Neural cell (in vitro differentiated cells): ENCODE results near the gene ATG4D. TPM values are rescaled to one million over a fixed set of nuclear protein-coding genes. Genes with fewer than 3 reads are reported as not detected.

Experiments
- H2AFZ ChIP-seq: fragments of 200-600, 300-800 bp; sonication (generic), shearing (Covaris generic); 2 replicates; pipeline ENCODE4 v1.6.0; 2014; ENCODE audit warnings: low read depth, mild to moderate bottlenecking, antibody characterized with exemption, low read length, moderate library complexity
- H3F3A ChIP-seq: fragments of 200-600 bp; shearing (Covaris generic); 2 replicates; pipeline ENCODE4 v1.6.1; 2016; ENCODE audit warnings: mild to moderate bottlenecking, moderate library complexity, mixed read lengths, antibody characterized with exemption, low read length; ENCODE audit not compliant: insufficient read depth, poor library complexity, severe bottlenecking
- H3K27ac ChIP-seq: fragments of 200-600, 300-800 bp; sonication (generic), shearing (Covaris generic); 2 replicates; pipeline ENCODE4 v1.5.1; 2014; ENCODE audit warnings: mild to moderate bottlenecking, low read length, moderate library complexity
- H3K27me3 ChIP-seq: fragments of 300-800, 200-600 bp; sonication (generic), shearing (Covaris generic); 2 replicates; pipeline ENCODE4 v1.6.0; 2014; ENCODE audit warnings: mild to moderate bottlenecking, low read depth, low read length, moderate library complexity; ENCODE audit not compliant: insufficient read depth
- H3K36me3 ChIP-seq: fragments of 300-800, 200-600 bp; sonication (generic), shearing (Covaris generic); 2 replicates; pipeline ENCODE4 v1.5.1; 2014; ENCODE audit warnings: mild to moderate bottlenecking, antibody characterized with exemption, low read length, moderate library complexity; ENCODE audit not compliant: insufficient read depth
- H3K4me2 ChIP-seq: fragments of 300-800, 200-600 bp; sonication (generic), shearing (Covaris generic); 2 replicates; pipeline ENCODE4 v1.6.0; 2014; ENCODE audit warnings: mild to moderate bottlenecking, low read length
- H3K4me3 ChIP-seq: fragments of 300-800, 200-600 bp; sonication (generic), shearing (Covaris generic); 2 replicates; pipeline ENCODE4 v1.5.1; 2014; ENCODE audit warnings: mild to moderate bottlenecking, low read length, moderate library complexity
- H3K79me2 ChIP-seq: fragments of 200-600 bp; shearing (Covaris generic); replicated peaks from 2 replicates; pipeline ENCODE4 v1.6.0; 2014; ENCODE audit warnings: mild to moderate bottlenecking, low read length, moderate library complexity; ENCODE audit not compliant: insufficient read depth
- H3K9ac ChIP-seq: fragments of 300-800, 200-600 bp; sonication (generic), shearing (Covaris generic); 2 replicates; pipeline ENCODE4 v1.6.1; 2016; ENCODE audit warnings: mild to moderate bottlenecking, low read length, mixed read lengths
- H3K9me2 ChIP-seq: fragments of 200-600 bp; shearing (Covaris generic); 2 replicates; pipeline ENCODE4 v1.6.1; 2016; ENCODE audit warnings: mild to moderate bottlenecking, low read length, mixed read lengths; ENCODE audit not compliant: insufficient read depth
- H3K9me3 ChIP-seq: fragments of 200-600, 300-800 bp; sonication (generic), shearing (Covaris generic); 2 replicates; pipeline ENCODE4 v1.6.1; 2016; ENCODE audit warnings: mild to moderate bottlenecking, mixed run types, low read length, moderate library complexity, mixed read lengths
- H4K20me1 ChIP-seq: fragments of 200-600 bp; shearing (Covaris generic); 2 replicates; pipeline ENCODE4 v1.6.1; 2016; ENCODE audit warnings: mild to moderate bottlenecking, mixed run types; ENCODE audit not compliant: insufficient read depth
- EP300 ChIP-seq: fragments of 450-650 bp; conservative IDR thresholded peaks from 2 replicates; pipeline ENCODE4 v1.6.1; 2014; ENCODE audit warnings: antibody characterized with exemption, mild to moderate bottlenecking, moderate library complexity; ENCODE audit not compliant: poor library complexity, severe bottlenecking
- EZH2 ChIP-seq: fragments of 200-600, 300-800 bp; shearing (Covaris generic), sonication (generic); IDR thresholded peaks from 2 replicates; pipeline ENCODE4 v1.6.1; 2014; ENCODE audit warnings: antibody characterized with exemption, low read length, borderline replicate concordance, mild to moderate bottlenecking; ENCODE audit not compliant: insufficient read depth, poor library complexity, severe bottlenecking
- MXI1 ChIP-seq: fragments of 450-650 bp; conservative IDR thresholded peaks from 2 replicates; pipeline ENCODE4 v1.6.1; 2014; ENCODE audit warnings: antibody characterized with exemption, mild to moderate bottlenecking; ENCODE audit not compliant: poor library complexity, severe bottlenecking
- POLR2AphosphoS5 ChIP-seq: IDR thresholded peaks from 2 replicates; pipeline ENCODE4 v1.6.1; 2012
- RAD21 ChIP-seq: fragments of 450-650 bp; conservative IDR thresholded peaks from 2 replicates; pipeline ENCODE4 v1.6.1; 2014; ENCODE audit warnings: antibody characterized with exemption, mild to moderate bottlenecking, moderate library complexity
- SMC3 ChIP-seq: fragments of 450-650 bp; conservative IDR thresholded peaks from 2 replicates; pipeline ENCODE4 v1.6.1; 2014; ENCODE audit warnings: antibody characterized with exemption, mild to moderate bottlenecking, moderate library complexity; ENCODE audit not compliant: poor library complexity
- TAF1 ChIP-seq: IDR thresholded peaks from 2 replicates; pipeline ENCODE4 v1.6.1; 2012; ENCODE audit warnings: low read depth
- polyA plus RNA-seq: library from polyadenylated mRNA; depleted of rRNA; stranded (reverse); fragments of >200 nt; gene quantifications from 2 replicates; pipeline ENCODE4 v1.2.3, GENCODE V29; 2014
- TF ChIP-seq, protein P1 (sequence below): IDR thresholded peaks from 2 replicates; pipeline ENCODE4 v1.6.1; 2012; ENCODE audit warnings: borderline replicate concordance
- TF ChIP-seq, protein P2 (sequence below): fragments of 450-650 bp; IDR thresholded peaks from 2 replicates; pipeline ENCODE4 v1.5.1; 2014; ENCODE audit warnings: antibody characterized with exemption, mild to moderate bottlenecking, moderate library complexity; ENCODE audit not compliant: poor library complexity, severe bottlenecking

Gene ATG4D
- polyA plus RNA-seq, 1 donor from 2014 or later = 50.2 TPM

DNA sequence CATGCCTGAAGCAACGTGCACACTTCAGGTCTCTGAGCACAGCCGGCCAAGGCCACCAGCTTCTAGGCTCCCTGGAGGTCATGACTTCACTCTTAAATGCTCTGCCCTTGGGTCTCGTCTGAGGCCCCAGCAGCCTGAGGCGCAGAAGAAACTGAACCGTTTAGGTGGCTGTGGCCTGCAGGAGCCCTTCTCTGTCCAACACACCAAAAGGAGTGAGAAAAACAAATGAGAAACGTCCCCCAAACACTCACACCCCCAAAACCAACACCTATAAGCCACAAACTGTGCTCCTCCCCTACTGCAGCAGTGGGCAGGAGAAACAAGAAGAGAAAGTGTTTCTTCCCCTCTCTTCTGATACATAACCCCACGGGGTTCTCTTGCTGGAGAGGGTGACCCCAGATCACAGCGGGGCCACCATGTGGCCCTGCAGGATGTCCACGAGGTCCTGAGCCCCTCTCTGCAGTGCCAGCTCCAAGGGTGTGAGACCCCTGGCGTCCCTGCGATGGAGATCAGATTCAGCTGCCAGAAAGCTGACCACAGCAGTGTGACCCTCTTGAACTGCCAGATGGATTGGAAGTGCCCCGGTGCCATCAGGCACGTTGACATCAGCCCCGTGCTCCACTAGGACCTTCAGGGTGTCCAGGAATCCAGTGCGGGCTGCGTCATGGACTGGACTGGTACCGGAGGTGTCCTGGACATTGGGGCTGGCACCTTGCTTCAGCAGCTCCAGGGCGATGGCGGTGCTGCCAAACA is 23.1 kb downstream of the ATG4D start:
- H3K36me3 ChIP-seq = no peaks in the 10 kb centered on the region
- no peaks in the 10 kb centered on the region for H4K20me1 ChIP-seq
- no peaks in the 10 kb centered on the region for H3K9me2 ChIP-seq
- no peaks in the 10 kb centered on the region for H3F3A ChIP-seq
- no peak overlapping the region for H2AFZ ChIP-seq
- peaks cover 19% of the 10 kb centered on the region for H3K79me2 ChIP-seq
- H3K9me3 ChIP-seq = no peaks in the 10 kb centered on the region
- H3K4me2 ChIP-seq = peak overlapping the region; percentile 91
- peak overlapping the region; percentile 88 for H3K27ac ChIP-seq
- H3K4me3 ChIP-seq = peak overlapping the region; percentile 92
- no peak for TF ChIP-seq RAD21
- TF ChIP-seq, protein P1, sequence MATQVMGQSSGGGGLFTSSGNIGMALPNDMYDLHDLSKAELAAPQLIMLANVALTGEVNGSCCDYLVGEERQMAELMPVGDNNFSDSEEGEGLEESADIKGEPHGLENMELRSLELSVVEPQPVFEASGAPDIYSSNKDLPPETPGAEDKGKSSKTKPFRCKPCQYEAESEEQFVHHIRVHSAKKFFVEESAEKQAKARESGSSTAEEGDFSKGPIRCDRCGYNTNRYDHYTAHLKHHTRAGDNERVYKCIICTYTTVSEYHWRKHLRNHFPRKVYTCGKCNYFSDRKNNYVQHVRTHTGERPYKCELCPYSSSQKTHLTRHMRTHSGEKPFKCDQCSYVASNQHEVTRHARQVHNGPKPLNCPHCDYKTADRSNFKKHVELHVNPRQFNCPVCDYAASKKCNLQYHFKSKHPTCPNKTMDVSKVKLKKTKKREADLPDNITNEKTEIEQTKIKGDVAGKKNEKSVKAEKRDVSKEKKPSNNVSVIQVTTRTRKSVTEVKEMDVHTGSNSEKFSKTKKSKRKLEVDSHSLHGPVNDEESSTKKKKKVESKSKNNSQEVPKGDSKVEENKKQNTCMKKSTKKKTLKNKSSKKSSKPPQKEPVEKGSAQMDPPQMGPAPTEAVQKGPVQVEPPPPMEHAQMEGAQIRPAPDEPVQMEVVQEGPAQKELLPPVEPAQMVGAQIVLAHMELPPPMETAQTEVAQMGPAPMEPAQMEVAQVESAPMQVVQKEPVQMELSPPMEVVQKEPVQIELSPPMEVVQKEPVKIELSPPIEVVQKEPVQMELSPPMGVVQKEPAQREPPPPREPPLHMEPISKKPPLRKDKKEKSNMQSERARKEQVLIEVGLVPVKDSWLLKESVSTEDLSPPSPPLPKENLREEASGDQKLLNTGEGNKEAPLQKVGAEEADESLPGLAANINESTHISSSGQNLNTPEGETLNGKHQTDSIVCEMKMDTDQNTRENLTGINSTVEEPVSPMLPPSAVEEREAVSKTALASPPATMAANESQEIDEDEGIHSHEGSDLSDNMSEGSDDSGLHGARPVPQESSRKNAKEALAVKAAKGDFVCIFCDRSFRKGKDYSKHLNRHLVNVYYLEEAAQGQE = no peak
- no peak for TF ChIP-seq TAF1
- no peak for TF ChIP-seq EP300
- TF ChIP-seq, protein P2, sequence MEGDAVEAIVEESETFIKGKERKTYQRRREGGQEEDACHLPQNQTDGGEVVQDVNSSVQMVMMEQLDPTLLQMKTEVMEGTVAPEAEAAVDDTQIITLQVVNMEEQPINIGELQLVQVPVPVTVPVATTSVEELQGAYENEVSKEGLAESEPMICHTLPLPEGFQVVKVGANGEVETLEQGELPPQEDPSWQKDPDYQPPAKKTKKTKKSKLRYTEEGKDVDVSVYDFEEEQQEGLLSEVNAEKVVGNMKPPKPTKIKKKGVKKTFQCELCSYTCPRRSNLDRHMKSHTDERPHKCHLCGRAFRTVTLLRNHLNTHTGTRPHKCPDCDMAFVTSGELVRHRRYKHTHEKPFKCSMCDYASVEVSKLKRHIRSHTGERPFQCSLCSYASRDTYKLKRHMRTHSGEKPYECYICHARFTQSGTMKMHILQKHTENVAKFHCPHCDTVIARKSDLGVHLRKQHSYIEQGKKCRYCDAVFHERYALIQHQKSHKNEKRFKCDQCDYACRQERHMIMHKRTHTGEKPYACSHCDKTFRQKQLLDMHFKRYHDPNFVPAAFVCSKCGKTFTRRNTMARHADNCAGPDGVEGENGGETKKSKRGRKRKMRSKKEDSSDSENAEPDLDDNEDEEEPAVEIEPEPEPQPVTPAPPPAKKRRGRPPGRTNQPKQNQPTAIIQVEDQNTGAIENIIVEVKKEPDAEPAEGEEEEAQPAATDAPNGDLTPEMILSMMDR = no peak
- TF ChIP-seq EZH2 = no peak
- TF ChIP-seq POLR2AphosphoS5 = no peak
- TF ChIP-seq MXI1 = no peak
- TF ChIP-seq SMC3 = no peak
- peak overlapping the region; percentile 91 for H3K9ac ChIP-seq
- H3K27me3 ChIP-seq = no peaks in the 10 kb centered on the region

DNA sequence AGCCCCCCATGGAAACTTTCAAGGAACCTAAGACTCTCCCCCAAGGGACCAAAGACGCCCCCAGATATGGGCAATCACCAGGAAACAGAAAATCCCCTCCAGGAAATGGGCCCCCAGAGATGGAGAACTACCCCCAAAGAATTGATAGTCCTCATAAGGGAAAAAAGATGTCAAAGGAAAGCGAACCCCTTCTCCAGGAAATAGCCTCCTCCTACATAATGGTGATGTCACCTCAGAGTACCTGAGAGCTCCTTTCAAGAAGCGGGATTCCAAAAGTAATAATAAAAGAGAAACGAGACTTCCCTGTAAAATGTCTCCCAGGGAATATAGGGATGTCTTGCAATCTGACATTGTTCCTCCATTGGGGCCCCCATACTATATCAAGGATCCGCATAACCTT is 24.0 kb downstream of the ATG4D start:
- H3K4me2 ChIP-seq = peak overlapping the region; percentile 91
- H3K79me2 ChIP-seq = peaks cover 19% of the 10 kb centered on the region
- H3K9me2 ChIP-seq = no peaks in the 10 kb centered on the region
- TF ChIP-seq, protein P2 = no peak
- TF ChIP-seq TAF1 = no peak
- no peak for TF ChIP-seq POLR2AphosphoS5
- TF ChIP-seq, protein P1 = no peak
- TF ChIP-seq RAD21 = no peak
- no peak for TF ChIP-seq EP300
- no peak for TF ChIP-seq EZH2
- no peak for TF ChIP-seq MXI1
- no peak for TF ChIP-seq SMC3
- H3F3A ChIP-seq = no peaks in the 10 kb centered on the region
- H2AFZ ChIP-seq = peak overlapping the region; percentile 19
- H3K9me3 ChIP-seq = no peaks in the 10 kb centered on the region
- no peaks in the 10 kb centered on the region for H3K36me3 ChIP-seq
- peak overlapping the region; percentile 88 for H3K27ac ChIP-seq
- H3K27me3 ChIP-seq = no peaks in the 10 kb centered on the region
- H4K20me1 ChIP-seq = no peaks in the 10 kb centered on the region
- H3K9ac ChIP-seq = peak overlapping the region; percentile 91
- peak overlapping the region; percentile 92 for H3K4me3 ChIP-seq
